ENCODE measurements around the gene ZNF214. TPM values are rescaled to one million over a fixed set of nuclear protein-coding genes. Genes with fewer than 3 reads are reported as not detected.

Gene ZNF214
- total RNA-seq, 2 donors from 2014 or later = not detected

Other genes starting within 250 kb of the ZNF214 start
- under 1 TPM in 1 of 2 donors, not detected in 1; 0.08 TPM for gene OR2AG2, start 248.4 kb downstream of the ZNF214 start, total RNA-seq
- gene OR2AG1, start 237.3 kb downstream of the ZNF214 start, total RNA-seq = not detected
- gene OR6A2, start 220.7 kb downstream of the ZNF214 start, total RNA-seq = under 1 TPM in 1 of 2 donors, not detected in 1; 0.13 TPM
- not detected for gene OR10A5, start 174.7 kb downstream of the ZNF214 start, total RNA-seq
- gene OR10A2, start 157.3 kb downstream of the ZNF214 start, total RNA-seq = not detected
- not detected for gene OR10A4, start 143.7 kb downstream of the ZNF214 start, total RNA-seq
- not detected for gene OR2D2, start 127.8 kb downstream of the ZNF214 start, total RNA-seq
- not detected for gene OR2D3, start 99.3 kb downstream of the ZNF214 start, total RNA-seq
- 1 to 10 TPM in 1 of 2 donors, under 1 TPM in 1; 0.11 to 1.3 TPM for gene ZNF215, start 93.9 kb downstream of the ZNF214 start, total RNA-seq
- under 1 TPM in 1 of 2 donors, not detected in 1; 0.08 TPM for gene NLRP14, start 133 bp upstream of the ZNF214 start, total RNA-seq
- gene RBMXL2, start 68.7 kb upstream of the ZNF214 start, total RNA-seq = not detected
- gene SYT9, start 231.6 kb upstream of the ZNF214 start, total RNA-seq = not detected